ENCODE data around the gene LRRC23.

DNA sequence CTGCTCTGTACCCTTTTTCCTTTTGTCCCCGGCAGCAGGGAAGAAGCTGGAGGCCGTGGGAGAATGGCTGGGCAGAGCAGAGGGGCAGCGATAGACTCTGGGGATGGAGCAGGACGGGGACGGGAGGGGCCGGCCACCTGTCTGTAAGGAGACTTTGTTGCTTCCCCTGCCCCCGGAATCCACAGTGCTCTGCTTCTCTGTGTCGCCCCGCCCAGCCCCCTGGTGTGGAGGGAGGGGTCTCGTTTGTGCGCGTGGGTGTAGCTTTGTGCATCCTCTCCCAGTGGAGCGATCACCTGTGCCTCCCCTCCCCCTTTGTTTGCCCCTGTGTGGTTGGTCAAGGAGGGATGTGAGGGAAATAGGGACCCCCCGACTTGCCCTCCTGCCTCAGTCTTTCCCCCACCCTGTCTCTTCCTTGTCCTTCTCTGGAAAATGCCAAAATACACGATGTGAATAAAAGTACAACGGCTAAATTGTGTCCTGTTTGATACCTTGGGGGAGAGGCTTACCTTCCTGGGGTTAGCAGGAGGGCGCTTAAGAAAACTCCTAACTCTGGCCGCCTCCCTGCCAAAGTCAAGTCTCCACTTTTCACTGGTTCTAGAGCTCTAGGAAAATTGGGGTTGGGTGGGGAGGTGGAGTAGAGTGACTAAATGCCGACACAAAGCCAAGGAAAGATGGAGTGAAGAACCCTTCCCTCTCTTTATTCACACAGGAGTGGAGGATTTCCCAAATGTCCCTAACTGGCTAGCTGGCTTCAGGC is 38.3 kb upstream of the LRRC23 start:
- TF ChIP-seq, protein P1, sequence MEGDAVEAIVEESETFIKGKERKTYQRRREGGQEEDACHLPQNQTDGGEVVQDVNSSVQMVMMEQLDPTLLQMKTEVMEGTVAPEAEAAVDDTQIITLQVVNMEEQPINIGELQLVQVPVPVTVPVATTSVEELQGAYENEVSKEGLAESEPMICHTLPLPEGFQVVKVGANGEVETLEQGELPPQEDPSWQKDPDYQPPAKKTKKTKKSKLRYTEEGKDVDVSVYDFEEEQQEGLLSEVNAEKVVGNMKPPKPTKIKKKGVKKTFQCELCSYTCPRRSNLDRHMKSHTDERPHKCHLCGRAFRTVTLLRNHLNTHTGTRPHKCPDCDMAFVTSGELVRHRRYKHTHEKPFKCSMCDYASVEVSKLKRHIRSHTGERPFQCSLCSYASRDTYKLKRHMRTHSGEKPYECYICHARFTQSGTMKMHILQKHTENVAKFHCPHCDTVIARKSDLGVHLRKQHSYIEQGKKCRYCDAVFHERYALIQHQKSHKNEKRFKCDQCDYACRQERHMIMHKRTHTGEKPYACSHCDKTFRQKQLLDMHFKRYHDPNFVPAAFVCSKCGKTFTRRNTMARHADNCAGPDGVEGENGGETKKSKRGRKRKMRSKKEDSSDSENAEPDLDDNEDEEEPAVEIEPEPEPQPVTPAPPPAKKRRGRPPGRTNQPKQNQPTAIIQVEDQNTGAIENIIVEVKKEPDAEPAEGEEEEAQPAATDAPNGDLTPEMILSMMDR (IDR thresholded peaks at IDR 0.05; ENCODE audit: insufficient read depth, low read length) = no peak
- no peak for TF ChIP-seq POLR2AphosphoS5 (IDR thresholded peaks at IDR 0.05; ENCODE audit: low read depth)
- TF ChIP-seq, protein P2, sequence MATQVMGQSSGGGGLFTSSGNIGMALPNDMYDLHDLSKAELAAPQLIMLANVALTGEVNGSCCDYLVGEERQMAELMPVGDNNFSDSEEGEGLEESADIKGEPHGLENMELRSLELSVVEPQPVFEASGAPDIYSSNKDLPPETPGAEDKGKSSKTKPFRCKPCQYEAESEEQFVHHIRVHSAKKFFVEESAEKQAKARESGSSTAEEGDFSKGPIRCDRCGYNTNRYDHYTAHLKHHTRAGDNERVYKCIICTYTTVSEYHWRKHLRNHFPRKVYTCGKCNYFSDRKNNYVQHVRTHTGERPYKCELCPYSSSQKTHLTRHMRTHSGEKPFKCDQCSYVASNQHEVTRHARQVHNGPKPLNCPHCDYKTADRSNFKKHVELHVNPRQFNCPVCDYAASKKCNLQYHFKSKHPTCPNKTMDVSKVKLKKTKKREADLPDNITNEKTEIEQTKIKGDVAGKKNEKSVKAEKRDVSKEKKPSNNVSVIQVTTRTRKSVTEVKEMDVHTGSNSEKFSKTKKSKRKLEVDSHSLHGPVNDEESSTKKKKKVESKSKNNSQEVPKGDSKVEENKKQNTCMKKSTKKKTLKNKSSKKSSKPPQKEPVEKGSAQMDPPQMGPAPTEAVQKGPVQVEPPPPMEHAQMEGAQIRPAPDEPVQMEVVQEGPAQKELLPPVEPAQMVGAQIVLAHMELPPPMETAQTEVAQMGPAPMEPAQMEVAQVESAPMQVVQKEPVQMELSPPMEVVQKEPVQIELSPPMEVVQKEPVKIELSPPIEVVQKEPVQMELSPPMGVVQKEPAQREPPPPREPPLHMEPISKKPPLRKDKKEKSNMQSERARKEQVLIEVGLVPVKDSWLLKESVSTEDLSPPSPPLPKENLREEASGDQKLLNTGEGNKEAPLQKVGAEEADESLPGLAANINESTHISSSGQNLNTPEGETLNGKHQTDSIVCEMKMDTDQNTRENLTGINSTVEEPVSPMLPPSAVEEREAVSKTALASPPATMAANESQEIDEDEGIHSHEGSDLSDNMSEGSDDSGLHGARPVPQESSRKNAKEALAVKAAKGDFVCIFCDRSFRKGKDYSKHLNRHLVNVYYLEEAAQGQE (IDR thresholded peaks at IDR 0.05; ENCODE audit: insufficient replicate concordance, low read depth) = no peak
